ENCODE results near the gene LEP.
"Not testable (repeated sequence)": the region's sequence is repeated elsewhere in the genome, so short reads cannot be mapped to it uniquely, and the experiment has no call there.

Gene LEP

GRCh38 chr7:128221929-128222403 lies 19.1 kb upstream of the LEP start:
- H3K4me1 Mint-ChIP-seq (ENCODE audit: low read depth) = no peaks in the 10 kb centered on the region
- H3K36me3 Mint-ChIP-seq (ENCODE audit: low read depth) = no peaks in the 10 kb centered on the region
- H3K27ac Mint-ChIP-seq = no peak overlapping the region
- no peaks in the 10 kb centered on the region for H3K9me3 Mint-ChIP-seq
- H3K4me3 Mint-ChIP-seq = no peak overlapping the region
- DNase-seq = no peak
- H3K27me3 Mint-ChIP-seq = peaks cover 18% of the 10 kb centered on the region

- no peak for DNase-seq
- H3K4me3 Mint-ChIP-seq = no peak overlapping the region
- no peaks in the 10 kb centered on the region for H3K9me3 Mint-ChIP-seq
- H3K36me3 Mint-ChIP-seq (ENCODE audit: low read depth) = no peaks in the 10 kb centered on the region
- peaks cover 17% of the 10 kb centered on the region for H3K27me3 Mint-ChIP-seq
- no peaks in the 10 kb centered on the region for H3K4me1 Mint-ChIP-seq (ENCODE audit: low read depth)
- H3K27ac Mint-ChIP-seq = no peak overlapping the region
Measured at GRCh38 chr7:128226132-128226980, 14.7 kb upstream of the LEP start.

- Mint-ChIP-seq H3K27ac (no peak overlapping the region), H3K27me3 (peaks cover 17% of the 10 kb centered on the region), H3K36me3 (ENCODE audit: low read depth) (no peaks in the 10 kb centered on the region), H3K4me1 (ENCODE audit: low read depth) (no peaks in the 10 kb centered on the region), H3K9me3 (no peaks in the 10 kb centered on the region), H3K4me3 (no peak overlapping the region)
- DNase-seq = no peak
Measured at GRCh38 chr7:128227271-128227670, 13.8 kb upstream of the LEP start.

GRCh38 chr7:128231021-128231420 lies 10.1 kb upstream of the LEP start:
- no peak for DNase-seq
- Mint-ChIP-seq H3K4me1 (ENCODE audit: low read depth) (no peaks in the 10 kb centered on the region), H3K36me3 (ENCODE audit: low read depth) (no peaks in the 10 kb centered on the region), H3K9me3 (no peaks in the 10 kb centered on the region), H3K27me3 (peaks cover 14% of the 10 kb centered on the region), H3K27ac (no peak overlapping the region), H3K4me3 (no peak overlapping the region)

GRCh38 chr7:128231677-128232076 lies 9.4 kb upstream of the LEP start:
- no peak overlapping the region for H3K27ac Mint-ChIP-seq
- no peaks in the 10 kb centered on the region for H3K9me3 Mint-ChIP-seq
- H3K4me3 Mint-ChIP-seq = no peak overlapping the region
- peaks cover 14% of the 10 kb centered on the region for H3K27me3 Mint-ChIP-seq
- DNase-seq = no peak
- H3K4me1 Mint-ChIP-seq (ENCODE audit: low read depth) = peaks cover under 1% of the 10 kb centered on the region
- H3K36me3 Mint-ChIP-seq (ENCODE audit: low read depth) = no peaks in the 10 kb centered on the region

GRCh38 chr7:128233471-128233870 lies 7.6 kb upstream of the LEP start:
- peaks cover under 1% of the 10 kb centered on the region for H3K9me3 Mint-ChIP-seq
- DNase-seq = no peak
- peaks cover 7% of the 10 kb centered on the region for H3K27me3 Mint-ChIP-seq
- no peak overlapping the region for H3K4me3 Mint-ChIP-seq
- H3K4me1 Mint-ChIP-seq (ENCODE audit: low read depth) = peaks cover 8% of the 10 kb centered on the region
- no peaks in the 10 kb centered on the region for H3K36me3 Mint-ChIP-seq (ENCODE audit: low read depth)
- no peak overlapping the region for H3K27ac Mint-ChIP-seq

- DNase-seq = no peak
- no peak overlapping the region for H3K4me3 Mint-ChIP-seq
- H3K36me3 Mint-ChIP-seq (ENCODE audit: low read depth) = no peaks in the 10 kb centered on the region
- H3K9me3 Mint-ChIP-seq = peaks cover 5% of the 10 kb centered on the region
- no peak overlapping the region for H3K27ac Mint-ChIP-seq
- H3K27me3 Mint-ChIP-seq = peaks cover 10% of the 10 kb centered on the region
- peaks cover 8% of the 10 kb centered on the region for H3K4me1 Mint-ChIP-seq (ENCODE audit: low read depth)
Measured at GRCh38 chr7:128234476-128235026, 6.5 kb upstream of the LEP start.

- H3K4me3 Mint-ChIP-seq = no peak overlapping the region
- H3K27ac Mint-ChIP-seq = no peak overlapping the region
- H3K9me3 Mint-ChIP-seq = peaks cover 5% of the 10 kb centered on the region
- peaks cover 8% of the 10 kb centered on the region for H3K4me1 Mint-ChIP-seq (ENCODE audit: low read depth)
- no peaks in the 10 kb centered on the region for H3K36me3 Mint-ChIP-seq (ENCODE audit: low read depth)
- DNase-seq = no peak
- H3K27me3 Mint-ChIP-seq = peaks cover 8% of the 10 kb centered on the region
Measured at GRCh38 chr7:128235471-128235870, 5.6 kb upstream of the LEP start.

- no peak for DNase-seq
- Mint-ChIP-seq H3K36me3 (ENCODE audit: low read depth) (no peaks in the 10 kb centered on the region), H3K27ac (peak overlapping the region; percentile 22), H3K4me1 (ENCODE audit: low read depth) (peaks cover 8% of the 10 kb centered on the region), H3K4me3 (no peak overlapping the region), H3K27me3 (peaks cover 19% of the 10 kb centered on the region), H3K9me3 (peaks cover 5% of the 10 kb centered on the region)
Measured at GRCh38 chr7:128236924-128237586, 4.0 kb upstream of the LEP start.

- not testable (repeated sequence) for H3K4me3 Mint-ChIP-seq; H3K36me3 Mint-ChIP-seq (ENCODE audit: low read depth); H3K27ac Mint-ChIP-seq; DNase-seq; H3K9me3 Mint-ChIP-seq; H3K4me1 Mint-ChIP-seq (ENCODE audit: low read depth)
- peaks cover 31% of the 10 kb centered on the region for H3K27me3 Mint-ChIP-seq
Measured at GRCh38 chr7:128239146-128239545, 1.9 kb upstream of the LEP start.

- H3K36me3 Mint-ChIP-seq (ENCODE audit: low read depth) = no peaks in the 10 kb centered on the region
- no peak overlapping the region for H3K4me3 Mint-ChIP-seq
- no peaks in the 10 kb centered on the region for H3K4me1 Mint-ChIP-seq (ENCODE audit: low read depth)
- no peak for DNase-seq
- H3K9me3 Mint-ChIP-seq = peaks cover 5% of the 10 kb centered on the region
- no peak overlapping the region for H3K27ac Mint-ChIP-seq
- H3K27me3 Mint-ChIP-seq = peaks cover 38% of the 10 kb centered on the region
Measured at GRCh38 chr7:128242661-128243060, 1.6 kb downstream of the LEP start.

- H3K36me3 Mint-ChIP-seq (ENCODE audit: low read depth) = no peaks in the 10 kb centered on the region
Measured at GRCh38 chr7:128243273-128243672, 2.2 kb downstream of the LEP start.

GRCh38 chr7:128244861-128245260 lies 3.8 kb downstream of the LEP start:
- no peak overlapping the region for H3K4me3 Mint-ChIP-seq
- peaks cover 38% of the 10 kb centered on the region for H3K27me3 Mint-ChIP-seq
- no peaks in the 10 kb centered on the region for H3K4me1 Mint-ChIP-seq (ENCODE audit: low read depth)
- no peaks in the 10 kb centered on the region for H3K9me3 Mint-ChIP-seq
- H3K27ac Mint-ChIP-seq = no peak overlapping the region
- DNase-seq = no peak
- no peaks in the 10 kb centered on the region for H3K36me3 Mint-ChIP-seq (ENCODE audit: low read depth)

More at GRCh38 chr7:128243273-128243672, 2.2 kb downstream of the LEP start:
- Mint-ChIP-seq H3K27me3 (peaks cover 38% of the 10 kb centered on the region), H3K4me1 (ENCODE audit: low read depth) (no peaks in the 10 kb centered on the region), H3K4me3 (no peak overlapping the region), H3K9me3 (peaks cover 5% of the 10 kb centered on the region), H3K27ac (no peak overlapping the region)
- no peak for DNase-seq

- Mint-ChIP-seq H3K27me3 (peaks cover 23% of the 10 kb centered on the region), H3K4me3 (no peak overlapping the region), H3K9me3 (no peaks in the 10 kb centered on the region), H3K4me1 (ENCODE audit: low read depth) (no peaks in the 10 kb centered on the region), H3K36me3 (ENCODE audit: low read depth) (no peaks in the 10 kb centered on the region), H3K27ac (no peak overlapping the region)
- DNase-seq = no peak
Measured at GRCh38 chr7:128247108-128247507, 6.0 kb downstream of the LEP start.
